GM12878 (cell line): ENCODE data around the gene FMNL3. TPM values are rescaled to one million over a fixed set of nuclear protein-coding genes. Genes with fewer than 3 reads are reported as not detected.

Experiments used
- CTCF ChIP-seq, 3 experiments: IDR thresholded peaks in 2 of 3; conservative IDR thresholded peaks in 1 of 3; 2 replicates each; pipeline ENCODE4 v1.5.1; 2011; ENCODE audit warnings: low read depth in 3 of 3, low read length in 3 of 3, mild to moderate bottlenecking in 3 of 3, control low read depth in 2 of 3, moderate library complexity in 2 of 3, inconsistent platforms in 1 of 3, mixed read lengths in 1 of 3; ENCODE audit not compliant: control insufficient read depth in 2 of 3, insufficient read depth in 1 of 3; ENCODE audit errors: extremely low read depth in 1 of 3
- EGR1 ChIP-seq, 2 experiments: IDR thresholded peaks; 1 replicate in 1 of 2; 2 replicates in 1 of 2; pipeline ENCODE4 v1.6.1; 2011 to 2012; ENCODE audit warnings: low read depth in 2 of 2, low read length in 2 of 2, borderline replicate concordance in 1 of 2, mild to moderate bottlenecking in 1 of 2, moderate library complexity in 1 of 2
- SIN3A ChIP-seq: IDR thresholded peaks from 2 replicates; pipeline ENCODE4 v1.6.1; 2012; ENCODE audit warnings: low read depth, low read length, improper control_type of control experiment
- SRF ChIP-seq, 2 experiments: IDR thresholded peaks; 2 replicates each; pipeline ENCODE4 v1.6.1; 2011; ENCODE audit warnings: low read depth in 2 of 2, low read length in 2 of 2, mild to moderate bottlenecking in 1 of 2, moderate library complexity in 1 of 2
- polyA plus RNA-seq, 11 experiments: library from polyadenylated mRNA; depleted of rRNA in 4 of 11; unstranded in 6 of 11; stranded (reverse) in 5 of 11; fragments of >200 nt; fragmentation: Nextera tagmentation in 4 of 11; fragmentation: Illumina TruSeq in 1 of 11; extraction: Ambion mirVana in 4 of 11; extraction: Trizol in 1 of 11; gene quantifications; 1 replicate in 1 of 11; 2 replicates in 10 of 11; pipeline versions ENCODE4 v1.2.1 to v1.2.3, GENCODE V29; 2011 to 2016; ENCODE audit warnings: inconsistent platforms in 2 of 11, missing spikeins in 2 of 11, low read depth in 1 of 11
- total RNA-seq, 4 experiments: library from RNA; depleted of rRNA in 3 of 4; stranded (reverse); fragments of >200 nt in 3 of 4; fragmentation: Illumina TruSeq in 1 of 4; extraction: Trizol in 1 of 4; gene quantifications; 2 replicates each; pipeline versions ENCODE4 v1.2.1 to v1.2.3, GENCODE V29; 2013 to 2021
- TF ChIP-seq, protein P1 (sequence below): fragments of 450-650 bp; IDR thresholded peaks from 2 replicates; pipeline ENCODE4 v1.6.1; 2017; ENCODE audit warnings: mild to moderate bottlenecking
- TF ChIP-seq, protein P2 (sequence below): IDR thresholded peaks from 2 replicates; pipeline ENCODE4 v1.6.1; 2012; ENCODE audit warnings: improper control_type of control experiment, low read depth, low read length; ENCODE audit not compliant: insufficient replicate concordance

The FMNL3 gene
- total and polyA plus RNA-seq, 10 of the 15 experiments (the other 5 are each of a cell fraction or from before 2014, with no cell fraction given) = 3.0 to 64.9 (median 30.9) TPM

DNA sequence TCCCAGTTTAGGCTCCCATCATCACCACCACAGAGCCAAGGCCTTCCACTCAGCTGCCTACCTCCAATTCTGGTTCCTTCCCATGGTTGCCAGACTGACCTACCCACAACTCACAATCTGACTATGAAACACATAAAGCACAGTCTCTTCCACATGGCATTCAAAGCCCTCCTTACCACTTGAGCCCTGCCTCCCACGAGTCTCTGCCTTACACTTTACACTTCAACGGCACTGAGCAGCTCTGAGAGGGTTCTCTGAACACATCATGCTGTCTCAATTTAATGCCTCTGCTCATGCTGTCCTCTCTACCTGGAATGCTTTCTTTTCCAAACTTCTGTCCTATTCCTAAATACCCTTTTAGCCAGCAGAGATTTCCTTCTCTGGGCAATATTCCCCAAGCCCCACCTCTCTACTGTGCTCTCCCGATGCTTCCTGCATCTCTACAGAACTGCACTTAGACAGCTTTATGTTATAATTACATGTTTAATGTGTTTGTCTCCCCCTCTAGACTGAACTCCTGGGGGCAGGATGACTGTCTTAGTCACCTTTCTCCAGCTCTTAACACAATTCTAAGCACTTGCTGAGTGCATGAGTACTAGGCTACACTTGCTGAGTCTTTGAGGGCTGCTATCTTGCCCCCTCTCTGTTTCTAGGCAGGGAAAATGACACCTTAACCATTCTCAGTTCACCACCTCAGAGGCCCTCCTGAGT is 23.5 kb downstream of the FMNL3 start (continued):
- TF ChIP-seq CTCF (IDR thresholded peaks at IDR 0.05 in 2 of 3, conservative IDR thresholded peaks at IDR 0.05 in 1 of 3; ENCODE audit: control insufficient read depth in 2 of 3, extremely low read depth in 1 of 3, insufficient read depth in 1 of 3, low read depth in 3 of 3, low read length in 3 of 3) = no peak
- no peak for TF ChIP-seq EGR1 (IDR thresholded peaks at IDR 0.05; ENCODE audit: borderline replicate concordance in 1 of 2, low read depth in 2 of 2, low read length in 2 of 2)
- TF ChIP-seq SRF (IDR thresholded peaks at IDR 0.05; ENCODE audit: low read depth in 2 of 2, low read length in 2 of 2) = no peak
- TF ChIP-seq, protein P1, sequence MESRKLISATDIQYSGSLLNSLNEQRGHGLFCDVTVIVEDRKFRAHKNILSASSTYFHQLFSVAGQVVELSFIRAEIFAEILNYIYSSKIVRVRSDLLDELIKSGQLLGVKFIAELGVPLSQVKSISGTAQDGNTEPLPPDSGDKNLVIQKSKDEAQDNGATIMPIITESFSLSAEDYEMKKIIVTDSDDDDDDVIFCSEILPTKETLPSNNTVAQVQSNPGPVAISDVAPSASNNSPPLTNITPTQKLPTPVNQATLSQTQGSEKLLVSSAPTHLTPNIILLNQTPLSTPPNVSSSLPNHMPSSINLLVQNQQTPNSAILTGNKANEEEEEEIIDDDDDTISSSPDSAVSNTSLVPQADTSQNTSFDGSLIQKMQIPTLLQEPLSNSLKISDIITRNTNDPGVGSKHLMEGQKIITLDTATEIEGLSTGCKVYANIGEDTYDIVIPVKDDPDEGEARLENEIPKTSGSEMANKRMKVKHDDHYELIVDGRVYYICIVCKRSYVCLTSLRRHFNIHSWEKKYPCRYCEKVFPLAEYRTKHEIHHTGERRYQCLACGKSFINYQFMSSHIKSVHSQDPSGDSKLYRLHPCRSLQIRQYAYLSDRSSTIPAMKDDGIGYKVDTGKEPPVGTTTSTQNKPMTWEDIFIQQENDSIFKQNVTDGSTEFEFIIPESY = no peak
- TF ChIP-seq, protein P2, sequence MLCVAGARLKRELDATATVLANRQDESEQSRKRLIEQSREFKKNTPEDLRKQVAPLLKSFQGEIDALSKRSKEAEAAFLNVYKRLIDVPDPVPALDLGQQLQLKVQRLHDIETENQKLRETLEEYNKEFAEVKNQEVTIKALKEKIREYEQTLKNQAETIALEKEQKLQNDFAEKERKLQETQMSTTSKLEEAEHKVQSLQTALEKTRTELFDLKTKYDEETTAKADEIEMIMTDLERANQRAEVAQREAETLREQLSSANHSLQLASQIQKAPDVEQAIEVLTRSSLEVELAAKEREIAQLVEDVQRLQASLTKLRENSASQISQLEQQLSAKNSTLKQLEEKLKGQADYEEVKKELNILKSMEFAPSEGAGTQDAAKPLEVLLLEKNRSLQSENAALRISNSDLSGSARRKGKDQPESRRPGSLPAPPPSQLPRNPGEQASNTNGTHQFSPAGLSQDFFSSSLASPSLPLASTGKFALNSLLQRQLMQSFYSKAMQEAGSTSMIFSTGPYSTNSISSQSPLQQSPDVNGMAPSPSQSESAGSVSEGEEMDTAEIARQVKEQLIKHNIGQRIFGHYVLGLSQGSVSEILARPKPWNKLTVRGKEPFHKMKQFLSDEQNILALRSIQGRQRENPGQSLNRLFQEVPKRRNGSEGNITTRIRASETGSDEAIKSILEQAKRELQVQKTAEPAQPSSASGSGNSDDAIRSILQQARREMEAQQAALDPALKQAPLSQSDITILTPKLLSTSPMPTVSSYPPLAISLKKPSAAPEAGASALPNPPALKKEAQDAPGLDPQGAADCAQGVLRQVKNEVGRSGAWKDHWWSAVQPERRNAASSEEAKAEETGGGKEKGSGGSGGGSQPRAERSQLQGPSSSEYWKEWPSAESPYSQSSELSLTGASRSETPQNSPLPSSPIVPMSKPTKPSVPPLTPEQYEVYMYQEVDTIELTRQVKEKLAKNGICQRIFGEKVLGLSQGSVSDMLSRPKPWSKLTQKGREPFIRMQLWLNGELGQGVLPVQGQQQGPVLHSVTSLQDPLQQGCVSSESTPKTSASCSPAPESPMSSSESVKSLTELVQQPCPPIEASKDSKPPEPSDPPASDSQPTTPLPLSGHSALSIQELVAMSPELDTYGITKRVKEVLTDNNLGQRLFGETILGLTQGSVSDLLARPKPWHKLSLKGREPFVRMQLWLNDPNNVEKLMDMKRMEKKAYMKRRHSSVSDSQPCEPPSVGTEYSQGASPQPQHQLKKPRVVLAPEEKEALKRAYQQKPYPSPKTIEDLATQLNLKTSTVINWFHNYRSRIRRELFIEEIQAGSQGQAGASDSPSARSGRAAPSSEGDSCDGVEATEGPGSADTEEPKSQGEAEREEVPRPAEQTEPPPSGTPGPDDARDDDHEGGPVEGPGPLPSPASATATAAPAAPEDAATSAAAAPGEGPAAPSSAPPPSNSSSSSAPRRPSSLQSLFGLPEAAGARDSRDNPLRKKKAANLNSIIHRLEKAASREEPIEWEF = no peak
- TF ChIP-seq SIN3A = no peak
